ENCODE data around the gene PITPNM1.
"Not testable (repeated sequence)": the region's sequence is repeated elsewhere in the genome, so short reads cannot be mapped to it uniquely, and the experiment has no call there.

Gene PITPNM1

DNA sequence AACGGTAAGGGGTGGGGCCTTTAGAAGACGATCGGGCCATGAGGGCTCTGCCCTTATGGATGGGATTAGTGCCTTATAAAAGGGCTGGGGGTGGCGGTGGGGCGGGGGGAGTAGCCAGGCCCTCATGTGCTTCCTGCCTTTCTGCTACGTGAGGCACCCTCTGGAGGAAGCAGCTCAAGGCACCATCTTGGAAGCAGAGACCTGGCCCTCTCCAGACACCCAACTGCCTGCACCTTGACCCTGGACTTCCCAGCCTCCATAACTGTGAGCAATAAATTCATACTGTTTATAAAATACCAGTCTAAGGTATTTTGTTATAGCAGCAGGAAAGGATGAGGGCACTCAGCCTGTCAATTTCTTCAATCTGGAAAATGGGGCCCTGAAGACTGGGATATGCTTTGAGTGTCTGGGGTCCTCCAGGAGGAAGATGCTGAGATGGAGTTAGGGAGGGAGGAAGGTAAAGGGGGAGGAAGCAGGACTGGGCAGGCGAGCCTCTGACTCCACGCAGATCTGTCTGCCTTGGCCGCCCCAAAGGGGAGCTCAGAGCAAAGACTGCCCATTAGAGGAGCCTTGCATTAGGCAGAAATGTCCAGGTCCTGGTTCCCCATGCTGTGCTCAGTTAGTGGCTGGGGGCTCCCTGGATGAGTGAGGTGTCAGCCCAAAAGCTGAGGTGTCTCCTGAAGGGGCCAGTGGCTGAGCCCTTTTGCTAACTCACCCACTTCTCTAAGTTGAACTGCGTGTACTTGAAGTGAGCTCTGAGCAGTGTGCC lies 12.8 kb upstream of the PITPNM1 start:
- DNase-seq (ENCODE audit: low read depth) = no peak
- TF ChIP-seq, protein P1, sequence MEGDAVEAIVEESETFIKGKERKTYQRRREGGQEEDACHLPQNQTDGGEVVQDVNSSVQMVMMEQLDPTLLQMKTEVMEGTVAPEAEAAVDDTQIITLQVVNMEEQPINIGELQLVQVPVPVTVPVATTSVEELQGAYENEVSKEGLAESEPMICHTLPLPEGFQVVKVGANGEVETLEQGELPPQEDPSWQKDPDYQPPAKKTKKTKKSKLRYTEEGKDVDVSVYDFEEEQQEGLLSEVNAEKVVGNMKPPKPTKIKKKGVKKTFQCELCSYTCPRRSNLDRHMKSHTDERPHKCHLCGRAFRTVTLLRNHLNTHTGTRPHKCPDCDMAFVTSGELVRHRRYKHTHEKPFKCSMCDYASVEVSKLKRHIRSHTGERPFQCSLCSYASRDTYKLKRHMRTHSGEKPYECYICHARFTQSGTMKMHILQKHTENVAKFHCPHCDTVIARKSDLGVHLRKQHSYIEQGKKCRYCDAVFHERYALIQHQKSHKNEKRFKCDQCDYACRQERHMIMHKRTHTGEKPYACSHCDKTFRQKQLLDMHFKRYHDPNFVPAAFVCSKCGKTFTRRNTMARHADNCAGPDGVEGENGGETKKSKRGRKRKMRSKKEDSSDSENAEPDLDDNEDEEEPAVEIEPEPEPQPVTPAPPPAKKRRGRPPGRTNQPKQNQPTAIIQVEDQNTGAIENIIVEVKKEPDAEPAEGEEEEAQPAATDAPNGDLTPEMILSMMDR (IDR thresholded peaks at IDR 0.05; ENCODE audit: control insufficient read depth, extremely low read depth, insufficient read depth) = no peak
- no peak overlapping the region for H3K4me3 ChIP-seq (ENCODE audit: low read depth, low read length)

DNA sequence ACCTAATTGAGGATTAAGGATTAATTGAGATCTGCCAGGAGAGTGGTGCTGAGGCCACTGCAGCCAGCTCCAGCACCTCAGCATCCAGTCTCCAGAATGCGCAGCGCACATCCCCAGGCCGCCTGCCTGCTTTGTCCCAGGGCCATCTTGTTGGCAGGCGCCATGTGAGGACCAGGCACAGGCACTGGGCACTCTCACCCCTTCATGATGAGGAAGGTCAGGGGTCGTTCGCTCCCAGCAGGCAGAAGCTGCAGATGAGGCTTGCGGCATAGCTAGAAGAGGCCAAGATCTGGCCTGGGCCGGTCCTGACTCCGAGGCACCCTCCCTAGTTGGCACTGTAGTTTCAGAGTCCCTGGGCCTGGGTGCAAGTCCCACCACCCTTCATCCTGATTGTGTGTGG lies 11.6 kb upstream of the PITPNM1 start:
- TF ChIP-seq, protein P1 (IDR thresholded peaks at IDR 0.05; ENCODE audit: control insufficient read depth, extremely low read depth, insufficient read depth) = no peak
- H3K4me3 ChIP-seq (ENCODE audit: low read depth, low read length) = no peak overlapping the region
- no peak for DNase-seq (ENCODE audit: low read depth)

DNA sequence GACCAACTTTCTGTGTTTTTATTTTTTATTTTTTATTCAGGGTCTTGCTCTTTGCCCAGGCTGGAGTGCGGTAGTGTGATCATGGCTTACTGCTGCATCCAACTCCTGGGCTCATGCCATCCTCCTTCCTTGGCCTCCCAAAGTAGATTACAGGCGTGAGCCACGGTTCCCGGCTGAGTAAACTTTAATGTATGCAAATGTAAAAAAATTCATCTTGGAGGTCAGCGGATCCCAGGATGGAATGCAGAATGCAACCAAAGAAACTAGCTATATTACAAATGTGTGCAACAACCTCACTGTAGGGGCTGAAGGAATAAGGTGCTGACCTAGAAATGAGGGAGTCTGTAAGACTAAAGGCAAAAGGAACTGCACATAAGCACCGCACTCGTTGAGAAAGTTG lies 9.0 kb upstream of the PITPNM1 start:
- H3K4me3 ChIP-seq (ENCODE audit: low read depth, low read length) = no peak overlapping the region
- TF ChIP-seq, protein P1 (IDR thresholded peaks at IDR 0.05; ENCODE audit: control insufficient read depth, extremely low read depth, insufficient read depth) = no peak
- no peak for DNase-seq (ENCODE audit: low read depth)

DNA sequence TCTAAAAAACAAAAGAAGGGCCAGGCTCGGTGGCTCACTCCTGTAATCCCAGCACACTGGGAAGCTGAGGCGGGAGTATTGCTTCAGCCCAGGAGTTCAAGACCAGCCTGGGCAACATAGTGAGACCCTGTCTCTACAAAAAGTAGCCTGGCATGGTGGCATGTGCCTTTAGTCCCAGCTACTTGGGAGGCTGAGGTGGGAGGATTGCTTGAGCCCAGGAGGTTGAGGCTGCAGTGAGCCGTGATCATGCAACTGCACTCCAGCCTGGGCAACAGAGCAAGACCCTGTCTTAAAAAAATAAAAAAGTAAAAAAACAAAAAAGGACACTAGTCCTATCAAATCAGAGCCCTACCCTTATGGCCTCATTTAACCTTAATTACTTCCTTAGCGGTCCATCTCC lies 6.4 kb upstream of the PITPNM1 start:
- not testable (repeated sequence) for DNase-seq (ENCODE audit: low read depth)

DNA sequence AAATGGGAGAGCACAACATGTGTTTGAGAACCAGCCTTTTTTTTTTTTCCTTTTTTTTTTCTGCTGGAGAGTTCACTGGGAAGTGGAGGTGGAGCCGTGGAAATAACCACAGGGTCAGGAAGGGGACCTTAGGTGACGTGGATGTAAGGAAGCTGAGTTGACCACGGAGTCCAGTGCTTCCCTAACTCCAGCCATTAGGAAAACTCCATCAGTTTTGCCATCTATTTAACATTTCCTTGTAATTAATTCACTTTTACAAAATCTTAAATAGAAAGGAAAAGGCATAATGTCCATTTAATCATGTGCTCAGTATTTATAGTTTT lies 4.8 kb upstream of the PITPNM1 start:
- TF ChIP-seq, protein P1 (IDR thresholded peaks at IDR 0.05; ENCODE audit: control insufficient read depth, extremely low read depth, insufficient read depth) = no peak
- H3K4me3 ChIP-seq (ENCODE audit: low read depth, low read length) = no peak overlapping the region
- no peak for DNase-seq (ENCODE audit: low read depth)

More for the DNA sequence above, 6.4 kb upstream of the PITPNM1 start:
- not testable (repeated sequence) for H3K4me3 ChIP-seq (ENCODE audit: low read depth, low read length)

DNA sequence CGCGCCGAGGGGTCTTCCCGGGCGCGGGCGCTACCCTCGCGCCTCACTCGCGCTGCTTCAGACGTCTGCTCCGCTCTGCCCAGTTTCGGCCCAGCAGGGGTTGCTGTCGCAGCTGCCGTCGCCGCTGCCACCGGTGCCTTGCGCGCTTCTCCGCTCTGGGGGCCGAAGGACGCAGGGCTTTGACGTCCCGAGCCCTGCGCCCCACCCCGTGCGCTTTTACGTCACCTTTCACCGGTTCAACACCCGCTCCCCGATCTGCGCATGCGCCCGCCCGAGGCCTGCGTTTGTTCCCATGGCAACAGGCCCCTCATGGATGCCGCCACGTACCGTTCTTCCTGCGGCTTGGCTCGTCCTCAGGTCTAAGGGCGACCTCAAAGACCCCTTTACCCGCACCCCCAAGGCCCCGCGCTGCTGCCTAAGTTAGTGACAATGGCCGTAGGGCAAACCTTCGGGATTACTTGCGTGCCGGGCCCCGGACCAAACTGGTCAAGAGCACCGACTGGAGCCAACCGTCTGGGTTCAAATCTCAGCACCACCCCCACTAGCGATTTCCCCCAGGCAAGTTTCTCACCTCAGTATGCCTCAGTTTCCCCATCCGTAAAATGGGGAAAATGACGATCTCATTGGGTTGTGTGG lies 3.4 kb upstream of the PITPNM1 start:
- TF ChIP-seq, protein P1 (IDR thresholded peaks at IDR 0.05; ENCODE audit: control insufficient read depth, extremely low read depth, insufficient read depth) = no peak
- peak; percentile 81 for DNase-seq (ENCODE audit: low read depth)
- H3K4me3 ChIP-seq (ENCODE audit: low read depth, low read length) = peak overlapping the region; percentile 67

DNA sequence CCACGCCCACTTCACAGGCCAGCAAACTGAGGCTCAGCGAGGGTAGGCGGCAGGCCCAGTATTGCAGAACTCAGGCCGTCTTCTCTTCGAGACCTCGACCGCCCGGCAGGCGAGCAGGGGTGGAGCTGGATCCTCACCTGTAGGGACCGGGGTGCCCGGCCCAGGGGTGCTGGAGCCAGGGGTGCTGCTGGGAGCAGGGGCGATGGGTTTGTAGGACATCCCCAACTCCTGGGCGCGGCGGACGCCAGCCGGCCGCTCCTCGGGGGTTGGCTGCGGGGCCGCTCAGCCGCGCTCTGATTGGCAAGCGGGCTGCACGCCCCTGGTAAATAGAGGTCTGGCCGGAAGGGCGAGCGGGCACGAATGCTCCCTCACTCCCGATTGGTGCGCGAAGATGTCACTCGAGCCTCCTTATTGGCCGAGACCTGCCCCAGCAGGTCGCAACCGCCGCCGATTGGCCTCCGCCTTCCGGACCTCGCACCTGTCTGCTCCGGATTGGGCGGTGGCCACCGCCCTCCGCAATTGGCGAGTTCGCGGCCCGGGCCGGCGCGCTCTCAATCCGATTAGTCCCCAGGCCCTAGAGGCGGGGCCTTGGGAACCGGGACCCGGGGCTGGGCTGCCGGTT lies 2.8 kb upstream of the PITPNM1 start, which contains the start of gene CDK2AP2:
Gene CDK2AP2 (minus strand): TSS at position 299 of the 622 bp plus-strand sequence. CDS start 80 bp downstream, at position 219.
- H3K4me3 ChIP-seq (ENCODE audit: low read depth, low read length) = peak within 1 kb of the TSS; percentile 67
- TF ChIP-seq, protein P1 (IDR thresholded peaks at IDR 0.05; ENCODE audit: control insufficient read depth, extremely low read depth, insufficient read depth) = no peak
- DNase-seq (ENCODE audit: low read depth) = peak; percentile 99
